GM19395 (cell line): Measurements from ENCODE around the gene ALDH18A1.
"Not testable (repeated sequence)": the region's sequence is repeated elsewhere in the genome, so short reads cannot be mapped to it uniquely, and the experiment has no call there.

ENCODE experiments used
- ATAC-seq: cut with Tn5 transposase; IDR thresholded peaks from one replicate; pipeline ENCODE4 v1.9.1; 2021; ENCODE audit warnings: mild to moderate bottlenecking, moderate library complexity; ENCODE audit not compliant: unreplicated experiment

The ALDH18A1 gene

DNA sequence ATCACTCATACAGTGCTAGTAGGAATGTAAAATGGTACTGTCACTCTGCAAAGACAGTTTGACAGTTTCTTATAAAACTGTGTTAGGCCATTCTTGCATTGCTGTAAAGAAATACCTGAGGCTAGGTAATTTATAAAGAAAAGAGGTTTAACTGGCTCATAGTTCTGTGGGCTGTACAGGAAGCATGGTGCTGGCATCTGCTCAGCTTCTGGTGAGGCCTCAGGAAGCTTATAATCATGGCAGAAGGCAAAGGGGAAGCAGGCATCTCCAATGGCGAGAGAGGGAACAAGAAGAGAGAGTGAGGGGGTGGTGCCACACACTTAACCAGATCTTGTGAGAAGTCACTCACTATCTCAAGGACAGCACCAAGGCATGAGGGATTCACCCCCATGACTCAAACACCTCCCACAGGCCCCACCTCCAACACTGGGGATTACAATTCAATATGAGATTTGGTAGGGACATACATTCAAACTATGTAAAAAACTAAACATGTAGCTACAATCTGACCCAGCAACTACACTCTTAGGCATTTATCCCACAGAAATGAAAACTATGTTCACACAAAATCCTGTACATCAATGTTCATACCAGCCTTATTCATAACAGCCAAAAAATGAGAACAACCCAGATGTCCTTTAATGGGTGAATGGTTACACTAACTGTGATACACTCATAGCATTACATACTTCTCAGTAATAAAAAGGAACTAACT is 5.0 kb downstream of the ALDH18A1 start:
- no peak for ATAC-seq

DNA sequence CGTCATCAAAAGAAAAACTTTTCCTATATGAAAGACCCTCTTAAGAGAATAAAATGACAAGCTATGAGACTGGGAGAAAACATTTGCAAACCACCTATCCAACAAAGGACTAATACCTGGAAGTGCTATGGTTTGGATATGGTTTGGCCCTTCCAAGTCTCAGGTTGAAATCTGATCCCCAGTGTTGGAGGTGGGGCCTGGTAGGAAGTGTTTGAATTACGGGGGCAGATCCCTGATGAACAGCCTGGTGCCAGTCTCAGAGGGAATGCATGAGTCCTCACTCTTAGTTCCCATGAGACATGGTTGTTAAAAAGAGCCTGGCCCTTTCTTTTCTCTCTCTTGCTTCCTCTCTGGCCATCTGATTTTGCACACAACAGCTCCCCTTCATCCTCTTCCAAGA is 6.3 kb downstream of the ALDH18A1 start:
- no peak for ATAC-seq

DNA sequence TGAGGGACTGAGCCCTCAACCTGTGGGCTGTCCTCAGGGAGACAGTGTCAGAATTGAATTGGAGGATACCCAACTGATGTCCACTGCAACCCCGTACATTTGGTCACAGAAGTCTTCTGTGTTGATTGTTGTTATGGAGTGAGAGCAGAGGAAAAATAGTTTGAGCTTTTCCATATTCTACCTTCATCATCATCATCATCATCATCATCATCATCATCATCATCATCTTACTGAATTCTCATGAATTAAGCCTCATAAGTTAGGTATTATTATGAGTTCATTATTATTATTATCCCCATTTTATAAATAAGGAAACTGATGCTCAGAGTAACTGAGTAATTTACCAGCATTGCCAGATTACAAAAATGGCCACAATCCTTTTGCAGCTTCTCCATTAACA is 8.4 kb downstream of the ALDH18A1 start:
- no peak for ATAC-seq

GRCh38 chr10:95646160-95646559 is 10.4 kb downstream of the ALDH18A1 start:
- ATAC-seq = no peak

DNA sequence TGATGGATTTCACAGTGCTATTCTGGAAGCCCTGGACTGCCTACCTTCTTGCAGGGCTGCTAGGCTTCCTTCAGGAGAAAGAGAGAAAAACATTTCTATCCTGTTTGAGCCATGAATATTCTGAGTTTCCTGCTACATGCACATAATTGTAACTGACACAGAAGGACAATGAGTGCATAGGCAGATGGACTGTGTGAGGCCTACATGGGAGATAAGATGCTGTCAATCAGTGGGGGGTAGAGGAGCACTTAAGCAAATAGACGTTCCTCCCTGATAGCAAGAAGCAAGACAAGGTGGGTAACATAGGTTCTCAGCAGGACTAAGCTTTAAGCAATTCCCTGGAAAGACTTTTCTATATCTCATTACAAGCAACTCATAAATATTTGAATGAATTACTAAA is 11.6 kb downstream of the ALDH18A1 start:
- no peak for ATAC-seq

- ATAC-seq = no peak
Measured at GRCh38 chr10:95640891-95641315, 15.6 kb downstream of the ALDH18A1 start.

- no peak for ATAC-seq
Measured at GRCh38 chr10:95637911-95638310, 18.6 kb downstream of the ALDH18A1 start.

GRCh38 chr10:95637140-95637539 is 19.4 kb downstream of the ALDH18A1 start:
- ATAC-seq = no peak

GRCh38 chr10:95635319-95635733 is 21.2 kb downstream of the ALDH18A1 start:
- ATAC-seq = no peak

DNA sequence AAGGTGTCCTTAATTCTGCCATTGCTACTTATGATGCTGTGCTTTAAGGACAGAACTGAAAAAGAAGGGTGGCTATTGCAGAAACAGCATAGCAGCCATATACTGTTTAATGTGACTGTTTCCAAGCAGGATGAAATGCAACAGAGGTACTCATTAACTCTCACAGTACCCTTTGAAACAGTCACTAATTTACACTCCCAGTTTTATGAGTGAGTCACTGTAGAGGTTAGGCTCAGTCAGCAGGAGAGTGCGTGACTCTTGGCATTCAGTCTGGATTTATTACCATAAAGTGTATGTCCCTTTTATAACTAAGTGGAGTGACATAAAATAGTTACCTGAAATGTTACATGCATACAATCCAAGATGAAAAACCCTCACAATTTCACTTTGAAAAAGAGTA is 27.7 kb downstream of the ALDH18A1 start:
- ATAC-seq = no peak

GRCh38 chr10:95626500-95626899 is 30.0 kb downstream of the ALDH18A1 start:
- no peak for ATAC-seq

DNA sequence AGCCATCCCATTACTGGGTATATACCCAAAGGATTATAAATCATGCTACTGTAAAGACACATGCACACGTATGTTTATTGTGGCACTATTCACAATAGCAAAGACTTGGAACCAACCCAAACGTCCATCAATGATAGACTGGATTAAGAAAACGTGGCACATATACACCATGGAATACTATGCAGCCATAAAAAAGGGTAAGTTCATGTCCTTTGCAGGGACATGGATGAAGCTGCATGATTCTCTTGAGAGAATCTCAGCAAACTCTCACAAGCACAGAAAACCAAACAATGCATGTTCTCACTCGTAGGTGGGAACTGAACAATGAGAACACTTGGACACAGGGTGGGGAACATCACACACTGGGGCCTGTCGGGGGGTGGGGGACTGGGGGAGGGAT is 36.1 kb downstream of the ALDH18A1 start:
- ATAC-seq = not testable (repeated sequence)

DNA sequence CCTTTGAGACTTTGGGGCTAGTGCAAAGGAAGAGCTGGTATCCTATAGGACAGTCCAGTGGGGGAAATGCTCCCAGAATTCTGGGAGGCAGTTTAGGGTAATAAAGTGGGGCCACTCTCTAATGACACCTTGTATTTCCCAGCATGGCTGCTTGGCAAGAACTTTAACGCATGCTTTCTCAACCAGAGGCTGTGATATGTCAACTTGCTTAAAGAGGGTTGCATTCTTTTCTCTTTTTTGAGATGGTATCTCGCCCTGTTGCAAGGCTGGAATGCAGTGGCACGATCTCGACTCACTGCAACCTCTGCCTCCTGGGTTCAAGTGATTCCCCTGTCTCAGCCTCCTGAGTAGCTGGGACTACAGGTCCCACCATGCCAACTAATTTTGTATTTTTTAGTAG is 38.4 kb downstream of the ALDH18A1 start:
- ATAC-seq = no peak

DNA sequence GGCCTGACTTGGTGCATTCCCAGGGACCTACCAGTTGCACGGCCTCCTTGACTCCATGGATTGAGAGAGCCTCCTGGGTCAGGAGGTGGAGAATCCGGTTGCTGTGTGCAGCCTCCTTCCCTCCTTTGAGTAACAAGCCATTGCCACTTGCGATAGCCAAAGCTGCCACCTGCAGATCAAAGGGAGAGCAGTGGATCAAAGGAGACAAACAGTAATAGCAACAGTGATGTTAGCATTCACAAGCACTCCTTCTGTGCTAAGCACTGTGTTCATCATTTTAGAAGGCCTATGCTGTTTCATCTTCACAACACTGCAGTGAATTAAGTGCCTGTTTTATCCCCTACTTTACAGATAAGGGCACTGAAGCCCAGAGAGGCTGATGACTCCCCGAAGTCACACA is 40.1 kb downstream of the ALDH18A1 start:
- no peak for ATAC-seq

- no peak for ATAC-seq
Measured at GRCh38 chr10:95613330-95613729, 43.2 kb downstream of the ALDH18A1 start.

DNA sequence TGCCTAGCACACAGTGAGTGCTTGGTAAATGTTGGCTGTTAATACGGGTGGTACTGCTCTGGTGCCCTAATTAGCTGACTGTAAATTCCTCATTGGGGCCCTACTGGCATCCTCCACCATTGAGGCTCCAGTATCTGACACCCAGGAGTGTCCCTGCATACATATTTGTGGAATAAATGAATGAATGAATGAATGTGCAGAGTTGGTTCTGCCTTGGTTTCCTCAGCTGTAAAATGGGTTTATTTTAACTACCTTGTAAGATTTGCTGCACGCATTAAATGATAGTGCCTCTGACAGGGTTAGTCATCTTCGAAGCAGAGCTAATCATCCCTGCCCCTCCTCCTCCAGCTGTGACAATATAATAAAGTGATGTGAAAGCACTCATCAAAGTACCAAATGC is 45.8 kb downstream of the ALDH18A1 start:
- ATAC-seq = no peak

DNA sequence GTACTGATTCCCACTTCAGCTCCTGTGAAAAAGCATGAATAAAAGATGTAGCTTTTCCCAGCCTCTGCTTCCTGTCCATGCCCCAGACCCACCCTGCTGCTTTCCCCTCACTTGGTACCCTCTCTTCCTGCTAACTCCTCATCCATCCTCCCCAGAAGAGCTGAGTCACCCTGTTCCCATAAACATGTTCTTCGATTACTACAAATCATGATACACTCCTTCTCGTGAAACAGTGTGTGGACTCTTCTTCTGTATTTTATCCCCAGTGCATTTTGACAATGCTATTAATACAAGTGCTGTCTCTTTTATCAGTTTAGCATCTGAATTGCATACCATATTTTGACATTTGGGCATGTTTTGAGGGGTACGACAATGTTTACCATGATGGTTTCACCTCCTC is 49.6 kb downstream of the ALDH18A1 start:
- ATAC-seq = no peak

- ATAC-seq = no peak
Measured at GRCh38 chr10:95605163-95605562, 51.3 kb downstream of the ALDH18A1 start.

- no peak for ATAC-seq
Measured at GRCh38 chr10:95604630-95605029, 51.9 kb downstream of the ALDH18A1 start.

DNA sequence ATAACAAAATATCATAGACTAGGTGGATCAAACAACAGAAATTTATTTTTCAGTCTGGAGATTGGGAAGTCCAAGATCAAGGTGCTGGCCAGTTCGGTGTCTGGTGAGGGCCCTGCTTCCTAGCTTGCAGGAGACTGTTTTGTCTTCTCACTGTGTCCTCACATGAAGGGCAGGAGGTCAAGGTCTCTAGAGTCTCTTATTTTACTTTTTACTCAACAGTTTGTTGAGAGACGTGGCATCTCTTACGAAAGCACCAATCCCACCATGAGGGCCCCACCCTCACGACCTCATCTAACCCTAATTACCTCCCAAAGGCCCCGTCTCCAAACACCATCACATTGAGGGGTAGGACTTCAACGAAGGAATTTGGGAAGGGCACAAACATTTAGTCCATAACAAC is 54.1 kb downstream of the ALDH18A1 start:
- ATAC-seq = no peak

DNA sequence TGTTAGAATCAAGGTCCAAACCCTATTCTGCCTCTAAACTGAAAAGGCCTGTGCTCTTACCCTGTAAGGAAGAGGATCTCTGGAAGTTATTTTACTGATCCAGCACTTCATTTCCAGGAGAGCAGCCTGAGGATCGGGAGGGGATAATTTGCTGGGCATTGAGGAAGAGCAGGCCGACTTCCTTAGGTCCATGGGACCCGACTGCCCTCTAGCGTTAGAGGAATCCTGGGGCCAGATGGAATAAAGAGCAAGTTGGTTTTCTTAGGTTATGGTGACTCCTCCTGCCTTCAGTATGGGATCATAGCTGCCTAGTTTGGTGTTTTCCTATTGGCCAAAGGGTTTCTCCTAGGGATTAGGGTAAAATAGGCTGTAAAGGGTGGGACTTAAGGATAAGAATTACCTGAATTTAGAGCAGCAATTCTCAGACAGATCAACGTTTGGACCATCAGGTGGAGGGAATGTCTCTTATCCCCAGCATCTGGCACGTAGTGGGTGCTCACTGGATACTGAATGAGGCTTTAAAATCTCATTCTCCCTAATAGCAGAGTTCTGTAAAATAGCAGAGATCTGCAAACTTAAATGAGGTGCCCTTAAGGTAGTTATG is 55.3 kb downstream of the ALDH18A1 start:
- ATAC-seq = peak; percentile 65

GRCh38 chr10:95600158-95600557 is 56.4 kb downstream of the ALDH18A1 start:
- no peak for ATAC-seq

- ATAC-seq = no peak
Measured at GRCh38 chr10:95597788-95598187, 58.7 kb downstream of the ALDH18A1 start.
